Gastroesophageal sphincter (tissue), 4 donors: ENCODE results near the gene ZBTB22. TPM values are rescaled to one million over a fixed set of nuclear protein-coding genes. Genes with fewer than 3 reads are reported as not detected.

ENCODE experiments used
- ATAC-seq: fragments of 150-250 bp; one replicate; pipeline ENCODE4 v1.9.1; 2016; ENCODE audit warnings: mild to moderate bottlenecking, moderate library complexity
- H3K27ac ChIP-seq, 4 donors: fragments of 200-600 bp; sonication (generic) in 3 of 4; 1 replicate in 3 of 4; 2 replicates in 1 of 4; pipeline ENCODE4 v1.5.1; 2016 to 2019
- H3K27me3 ChIP-seq: fragments of 200-600 bp; sonication (generic); one replicate; pipeline ENCODE4 v1.5.1; 2019
- H3K36me3 ChIP-seq, 2 donors: fragments of 200-600 bp; sonication (generic); one replicate each; pipeline ENCODE4 v1.5.1; 2019; ENCODE audit warnings: control low read depth in 1 of 2
- H3K4me1 ChIP-seq, 3 donors: fragments of 200-600 bp; sonication (generic); 1 replicate in 2 of 3; 2 replicates in 1 of 3; pipeline ENCODE4 v1.5.1; 2016 to 2019; ENCODE audit warnings: control low read depth in 2 of 3
- H3K4me3 ChIP-seq, 2 donors: fragments of 200-600 bp; sonication (generic); one replicate each; pipeline ENCODE4 v1.5.1; 2019; ENCODE audit warnings: mild to moderate bottlenecking in 1 of 2, moderate library complexity in 1 of 2
- H3K9me3 ChIP-seq, 3 donors: fragments of 200-600 bp; sonication (generic); one replicate each; pipeline ENCODE4 v1.5.1; 2017 to 2019; ENCODE audit warnings: control low read depth in 2 of 3
- CTCF ChIP-seq, 4 experiments: fragments of 200-600 bp in 2 of 4; fragments of 450-650 bp in 2 of 4; sonication (generic) in 1 of 4; IDR thresholded peaks; one replicate each; pipeline ENCODE4 v1.5.1; 2017 to 2019; ENCODE audit warnings: antibody characterized with exemption in 4 of 4, mild to moderate bottlenecking in 2 of 4, moderate library complexity in 2 of 4
- EP300 ChIP-seq: sonication (generic); formaldehyde crosslinking; IDR thresholded peaks from one replicate; pipeline ENCODE4 v1.6.1; 2017; ENCODE audit warnings: antibody characterized with exemption, mild to moderate bottlenecking
- POLR2A ChIP-seq, 2 donors: fragments of 450-650 bp; IDR thresholded peaks; one replicate each; pipeline ENCODE4 v1.6.1; 2017; ENCODE audit warnings: antibody characterized with exemption in 2 of 2, mild to moderate bottlenecking in 2 of 2, moderate library complexity in 1 of 2
- POLR2AphosphoS5 ChIP-seq: sonication (generic); formaldehyde crosslinking; IDR thresholded peaks from one replicate; pipeline ENCODE4 v1.6.1; 2017; ENCODE audit warnings: antibody characterized with exemption
- WGBS, 2 donors: methylation state at CpG; one replicate each; pipeline ENCODE4 v1.1.5; 2018; ENCODE audit warnings: low coverage in 1 of 2; 5-methylcytosine and 5-hydroxymethylcytosine counted together
- total RNA-seq, 4 donors: library from RNA; depleted of rRNA; stranded (reverse); fragments of >200 nt; gene quantifications; one replicate each; pipeline ENCODE4 v1.1.0, GENCODE V29; 2016

ZBTB22 gene
- total RNA-seq, 4 donors from 2014 or later: 19.3 to 20.9 (median 20.1) TPM

DNA sequence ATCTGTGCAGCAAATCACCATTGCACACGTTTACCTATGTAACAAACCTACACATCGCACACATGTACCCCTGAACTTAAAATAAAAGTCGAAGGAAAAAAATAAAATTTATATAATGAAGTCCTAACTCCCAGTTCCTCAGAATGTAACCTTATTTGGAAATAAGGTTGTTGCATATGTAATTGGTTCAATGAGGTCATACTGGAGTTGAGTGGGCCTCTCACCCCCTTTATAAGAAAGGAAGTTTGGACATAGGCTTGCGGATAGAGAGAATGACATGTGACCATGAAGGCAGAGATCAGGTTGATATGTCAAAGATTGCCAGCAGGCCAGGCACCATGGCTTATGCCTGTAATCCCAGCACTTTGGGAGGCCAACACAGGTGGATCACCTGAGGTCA lies 16.1 kb upstream of the ZBTB22 start:
- Histone ChIP-seq H3K27me3 (no peaks in the 10 kb centered on the region), H3K36me3 (no peaks in the 10 kb centered on the region), H3K4me3 (no peak overlapping the region), H3K4me1 (no peaks in the 10 kb centered on the region), H3K9me3 (no peaks in the 10 kb centered on the region), H3K27ac (no peak overlapping the region)
- no peak for TF ChIP-seq POLR2AphosphoS5
- TF ChIP-seq POLR2A (IDR thresholded peaks at IDR 0.05): no peak
- TF ChIP-seq CTCF (IDR thresholded peaks at IDR 0.05): no peak
- TF ChIP-seq EP300: no peak
- ATAC-seq: no peak
- WGBS, 2 donors: 81 to 93% methylated on average over 3 to 4 of the region's 4 CpGs

DNA sequence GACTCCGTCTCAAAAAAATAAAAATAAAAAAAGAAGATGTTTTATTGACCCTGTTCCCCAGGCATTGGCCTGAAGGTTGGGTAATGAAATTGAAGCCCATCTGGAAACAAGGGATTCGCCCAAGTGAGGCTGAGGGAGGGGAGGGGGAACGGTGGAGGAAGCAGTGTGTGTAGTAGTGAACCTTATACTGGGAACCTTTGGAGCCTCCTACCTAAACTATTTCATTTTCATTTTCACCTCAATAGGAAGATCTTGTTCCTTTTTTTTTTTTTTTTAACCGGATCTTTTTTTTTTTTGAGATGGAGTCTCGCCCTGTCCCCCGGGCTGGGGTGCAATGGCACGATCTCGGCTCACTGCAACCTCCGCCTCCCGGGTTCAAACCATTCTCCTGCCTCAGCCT lies 13.2 kb upstream of the ZBTB22 start:
- Histone ChIP-seq H3K27ac (no peak overlapping the region), H3K4me3 (no peak overlapping the region), H3K9me3 (no peaks in the 10 kb centered on the region), H3K36me3 (no peaks in the 10 kb centered on the region), H3K27me3 (no peaks in the 10 kb centered on the region), H3K4me1 (no peaks in the 10 kb centered on the region)
- no peak for ATAC-seq
- WGBS, 2 donors: 92 to 94% methylated on average over 6 to 9 of the region's 10 CpGs
- no peak for TF ChIP-seq POLR2AphosphoS5
- TF ChIP-seq POLR2A (IDR thresholded peaks at IDR 0.05): no peak
- no peak for TF ChIP-seq EP300
- TF ChIP-seq CTCF (IDR thresholded peaks at IDR 0.05): no peak

- WGBS, 2 donors: 22% methylated on average over 5 of the region's 5 CpGs; no CpG with 5 or more reads in 1 of the 2 donors
- ATAC-seq: no peak
- no peaks in the 10 kb centered on the region for H3K36me3 ChIP-seq
- peaks cover 0 to 2% (median 0%) of the 10 kb centered on the region in 3 donors for H3K4me1 ChIP-seq
- no peak overlapping the region for H3K4me3 ChIP-seq
- no peaks in the 10 kb centered on the region for H3K9me3 ChIP-seq
- no peak overlapping the region for H3K27ac ChIP-seq
- no peak for TF ChIP-seq POLR2AphosphoS5
- no peak for TF ChIP-seq CTCF (IDR thresholded peaks at IDR 0.05)
- TF ChIP-seq POLR2A (IDR thresholded peaks at IDR 0.05): no peak
- TF ChIP-seq EP300: no peak
- no peaks in the 10 kb centered on the region for H3K27me3 ChIP-seq
These were observed 11.5 kb upstream of the ZBTB22 start for GRCh38 chr6:33329058-33329457.

- Histone ChIP-seq H3K4me3 (peak overlapping the region in 1 of 2 donors; percentile 78), H3K36me3 (peaks cover 0 to 23% of the 10 kb centered on the region in 2 donors), H3K27me3 (no peaks in the 10 kb centered on the region), H3K9me3 (no peaks in the 10 kb centered on the region), H3K27ac (peak overlapping the region in 3 of 4 donors; percentile 81 to 92 (median 89)), H3K4me1 (peaks cover 5 to 44% (median 26%) of the 10 kb centered on the region in 3 donors)
- 21 to 23% methylated on average over 6 to 7 of the region's 7 CpGs for WGBS, 2 donors
- ATAC-seq: no peak
- TF ChIP-seq EP300 (no peak), POLR2A (IDR thresholded peaks at IDR 0.05) (no peak), POLR2AphosphoS5 (no peak)
These were observed 6.6 kb upstream of the ZBTB22 start for GRCh38 chr6:33324125-33324524.

- TF ChIP-seq EP300 (no peak), POLR2A (IDR thresholded peaks at IDR 0.05) (no peak), POLR2AphosphoS5 (no peak), CTCF (IDR thresholded peaks at IDR 0.05) (no peak)
- Histone ChIP-seq H3K27ac (peak overlapping the region; percentile 75 to 92 (median 85)), H3K4me3 (peak overlapping the region; percentile 78 to 79), H3K27me3 (no peaks in the 10 kb centered on the region), H3K36me3 (peaks cover 0 to 28% of the 10 kb centered on the region in 2 donors), H3K4me1 (peaks cover 5 to 49% (median 26%) of the 10 kb centered on the region in 3 donors), H3K9me3 (no peaks in the 10 kb centered on the region)
- 0 to 3% methylated on average over 8 to 10 of the region's 12 CpGs for WGBS, 2 donors
- ATAC-seq: no peak
These were observed 6.0 kb upstream of the ZBTB22 start for GRCh38 chr6:33323623-33323948.
